Karpas-422 (cell line): ENCODE results near the gene DHX34. TPM values are rescaled to one million over a fixed set of nuclear protein-coding genes. Genes with fewer than 3 reads are reported as not detected.
"Not testable (repeated sequence)": the region's sequence is repeated elsewhere in the genome, so short reads cannot be mapped to it uniquely, and the experiment has no call there.

Experiments
- DNase-seq: peaks from one replicate; pipeline ENCODE4 v3.0.0-alpha.2; 2015
- H2AFZ ChIP-seq: fragments of 200-600 bp; sonication (generic); 2 replicates; pipeline ENCODE4 v1.6.1; 2014; ENCODE audit warnings: antibody characterized with exemption, low read length, mixed read lengths
- H3K27ac ChIP-seq: fragments of 200-600 bp; sonication (generic); 2 replicates; pipeline ENCODE4 v1.5.1; 2014; ENCODE audit warnings: mild to moderate bottlenecking, low read length, moderate library complexity
- H3K27me3 ChIP-seq: fragments of 200-600 bp; sonication (generic); 2 replicates; pipeline ENCODE4 v1.6.1; 2014; ENCODE audit warnings: low read length, mixed read lengths
- H3K36me3 ChIP-seq: fragments of 200-600 bp; sonication (generic); 2 replicates; pipeline ENCODE4 v1.6.1; 2014; ENCODE audit warnings: low read length, mixed read lengths; ENCODE audit not compliant: insufficient read depth
- H3K4me1 ChIP-seq: fragments of 200-600 bp; sonication (generic); 2 replicates; pipeline ENCODE4 v1.6.1; 2014; ENCODE audit warnings: mild to moderate bottlenecking, low read length, mixed read lengths
- H3K4me2 ChIP-seq: fragments of 200-600 bp; sonication (generic); 2 replicates; pipeline ENCODE4 v1.6.1; 2014; ENCODE audit warnings: low read length, low read depth, mild to moderate bottlenecking; ENCODE audit not compliant: poor library complexity, severe bottlenecking
- H3K4me3 ChIP-seq: fragments of 200-600 bp; sonication (generic); 2 replicates; pipeline ENCODE4 v1.5.1; 2014; ENCODE audit warnings: mild to moderate bottlenecking, antibody characterized with exemption, low read length, mixed read lengths
- H3K79me2 ChIP-seq: fragments of 200-600 bp; sonication (generic); 2 replicates; pipeline ENCODE4 v1.6.1; 2014; ENCODE audit warnings: mild to moderate bottlenecking, low read length, mixed read lengths
- H3K9ac ChIP-seq: fragments of 200-600 bp; sonication (generic); 2 replicates; pipeline ENCODE4 v1.6.0; 2014; ENCODE audit warnings: low read length
- H3K9me2 ChIP-seq: fragments of 200-600 bp; sonication (generic), shearing (Covaris generic); replicated peaks from 2 replicates; pipeline ENCODE4 v1.6.0; 2014; ENCODE audit warnings: mild to moderate bottlenecking, low read length, moderate library complexity; ENCODE audit not compliant: insufficient read depth
- H3K9me3 ChIP-seq: fragments of 300-700, 200-600 bp; sonication (generic); 2 replicates; pipeline ENCODE4 v1.6.1; 2014; ENCODE audit warnings: low read length, mixed read lengths
- H4K20me1 ChIP-seq: fragments of 200-600 bp; sonication (generic); 2 replicates; pipeline ENCODE4 v1.6.1; 2014; ENCODE audit warnings: mild to moderate bottlenecking, antibody characterized with exemption, low read length, low read depth; ENCODE audit not compliant: insufficient read depth
- total RNA-seq: library from RNA; depleted of rRNA; stranded (reverse); fragments of >200 nt; shearing (Covaris generic); gene quantifications from 2 replicates; pipeline ENCODE4 v1.2.3, GENCODE V29; 2014; ENCODE audit warnings: low replicate concordance

The DHX34 gene
- total RNA-seq, 1 experiment from 2014 or later, result 17.4 TPM

DNA sequence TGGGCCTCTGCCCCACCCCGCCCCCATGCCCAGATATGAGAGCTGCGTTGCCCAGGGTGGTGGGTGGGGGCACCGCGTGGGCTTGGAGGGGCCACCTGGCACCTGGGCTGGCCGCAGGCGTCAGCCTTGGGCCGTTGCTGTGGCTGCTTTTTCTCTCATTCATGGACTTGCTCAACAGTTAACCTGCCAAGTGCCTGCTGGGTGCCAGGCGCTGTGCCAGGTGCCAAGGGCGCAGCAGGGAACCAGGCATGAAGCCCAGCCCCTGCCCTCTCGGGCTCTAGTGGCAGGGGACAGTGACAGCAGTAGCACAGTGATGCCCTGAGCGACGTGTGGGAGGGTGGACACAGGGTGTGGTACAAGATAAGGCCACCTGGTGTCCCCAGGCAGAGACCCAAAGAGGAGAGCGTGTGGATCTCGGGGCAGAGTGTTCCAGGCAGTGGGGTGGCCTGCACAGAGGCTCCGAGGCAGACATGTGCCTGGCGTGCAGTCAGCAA lies 28.1 kb downstream of the DHX34 start:
- DNase-seq, result peak; percentile 33
- Histone ChIP-seq H3K4me2 (no peak overlapping the region), H3K27ac (no peak overlapping the region), H2AFZ (no peak overlapping the region), H3K9me3 (no peaks in the 10 kb centered on the region), H4K20me1 (peaks cover 9% of the 10 kb centered on the region), H3K9me2 (no peaks in the 10 kb centered on the region), H3K4me1 (no peaks in the 10 kb centered on the region), H3K36me3 (peaks cover 10% of the 10 kb centered on the region), H3K79me2 (no peaks in the 10 kb centered on the region), H3K27me3 (no peaks in the 10 kb centered on the region), H3K4me3 (no peak overlapping the region), H3K9ac (no peak overlapping the region)

DNA sequence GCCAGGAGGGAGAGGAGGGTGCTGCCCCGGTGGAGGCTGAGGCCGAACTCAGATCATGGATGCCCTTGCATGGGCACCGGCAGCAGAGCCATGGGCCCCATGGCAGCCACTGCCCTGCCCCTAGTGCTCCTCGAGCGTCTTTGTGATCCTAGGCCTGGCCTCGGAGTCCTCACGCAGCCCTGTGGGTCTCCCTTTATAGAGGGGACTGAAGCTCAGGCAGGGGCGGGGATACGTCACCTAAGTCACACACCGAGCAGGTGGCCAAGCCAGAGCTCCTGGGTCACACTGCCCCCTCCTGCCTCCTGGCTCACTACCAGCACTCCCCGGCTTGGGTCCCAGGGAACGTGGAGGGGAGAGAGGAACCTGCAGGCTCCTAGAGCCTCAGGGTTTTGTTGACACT lies 28.7 kb downstream of the DHX34 start:
- DNase-seq, result peak; percentile 24
- H4K20me1 ChIP-seq, result peaks cover 9% of the 10 kb centered on the region
- H3K27ac ChIP-seq, result no peak overlapping the region
- no peak overlapping the region for H3K9ac ChIP-seq
- no peak overlapping the region for H2AFZ ChIP-seq
- H3K9me3 ChIP-seq, result no peaks in the 10 kb centered on the region
- H3K79me2 ChIP-seq, result no peaks in the 10 kb centered on the region
- H3K27me3 ChIP-seq, result no peaks in the 10 kb centered on the region
- H3K4me3 ChIP-seq, result no peak overlapping the region
- no peaks in the 10 kb centered on the region for H3K9me2 ChIP-seq
- peaks cover 10% of the 10 kb centered on the region for H3K36me3 ChIP-seq
- H3K4me1 ChIP-seq, result no peaks in the 10 kb centered on the region
- no peak overlapping the region for H3K4me2 ChIP-seq

DNA sequence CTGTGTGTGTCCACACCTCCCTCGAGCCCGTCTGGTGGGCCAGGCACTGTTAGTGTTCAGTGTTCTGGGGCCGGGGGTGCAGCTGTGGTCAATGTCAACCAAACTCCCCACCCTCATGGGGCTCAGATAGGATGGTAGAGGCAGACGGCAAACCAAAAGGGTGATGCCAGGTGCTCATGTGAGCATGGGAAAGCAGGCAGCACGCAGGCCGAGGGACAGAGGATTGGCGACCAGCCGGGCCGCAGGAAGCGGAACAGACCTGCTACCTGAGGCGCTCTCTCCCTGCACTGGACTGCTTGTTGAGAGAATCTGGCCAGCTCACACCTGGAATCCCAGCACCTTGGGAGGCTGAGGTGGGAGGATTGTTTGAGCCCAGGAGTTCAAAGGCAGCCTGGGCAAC lies 29.1 kb downstream of the DHX34 start:
- Histone ChIP-seq H3K27me3 (no peaks in the 10 kb centered on the region), H3K9me2 (no peaks in the 10 kb centered on the region), H3K27ac (no peak overlapping the region), H3K36me3 (peaks cover 10% of the 10 kb centered on the region), H3K4me2 (no peak overlapping the region), H3K9ac (no peak overlapping the region), H3K79me2 (no peaks in the 10 kb centered on the region), H3K4me3 (no peak overlapping the region), H4K20me1 (peaks cover 9% of the 10 kb centered on the region), H3K9me3 (no peaks in the 10 kb centered on the region), H3K4me1 (no peaks in the 10 kb centered on the region), H2AFZ (no peak overlapping the region)
- DNase-seq, result peak; percentile 40

DNA sequence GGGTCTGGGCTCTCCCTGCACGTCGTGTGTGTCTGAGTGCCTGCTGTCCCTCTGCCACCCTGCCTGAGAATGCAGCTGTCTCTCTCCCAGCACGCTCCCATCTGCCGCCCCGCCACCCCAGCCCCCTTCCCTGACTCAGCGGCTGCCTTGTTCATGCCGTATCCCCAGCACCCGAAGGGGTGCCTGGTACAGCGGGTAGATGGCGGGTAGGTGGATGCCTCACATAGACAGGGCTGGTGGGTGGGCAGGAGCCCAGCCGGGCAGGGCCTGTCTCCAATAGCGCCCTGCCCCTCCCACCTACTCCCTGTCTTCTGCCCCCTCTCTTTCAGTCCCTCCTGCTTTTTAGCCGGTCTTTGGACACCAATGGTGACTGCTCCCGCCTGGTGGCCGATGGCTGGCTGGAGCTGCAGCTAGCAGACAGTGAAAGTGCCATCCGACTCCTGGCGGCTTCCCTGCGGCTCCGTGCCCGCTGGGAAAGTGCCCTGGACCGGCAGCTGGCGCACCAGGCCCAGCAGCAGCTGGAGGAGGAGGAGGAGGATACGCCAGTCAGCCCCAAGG lies 30.3 kb downstream of the DHX34 start:
- H2AFZ ChIP-seq, result no peak overlapping the region
- no peaks in the 10 kb centered on the region for H3K27me3 ChIP-seq
- H3K4me1 ChIP-seq, result no peaks in the 10 kb centered on the region
- H3K9me2 ChIP-seq, result no peaks in the 10 kb centered on the region
- H4K20me1 ChIP-seq, result peaks cover 9% of the 10 kb centered on the region
- H3K9ac ChIP-seq, result no peak overlapping the region
- no peak overlapping the region for H3K27ac ChIP-seq
- H3K9me3 ChIP-seq, result no peaks in the 10 kb centered on the region
- H3K4me2 ChIP-seq, result no peak overlapping the region
- H3K36me3 ChIP-seq, result peaks cover 10% of the 10 kb centered on the region
- DNase-seq, result peak; percentile 22
- no peaks in the 10 kb centered on the region for H3K79me2 ChIP-seq
- H3K4me3 ChIP-seq, result no peak overlapping the region

DNA sequence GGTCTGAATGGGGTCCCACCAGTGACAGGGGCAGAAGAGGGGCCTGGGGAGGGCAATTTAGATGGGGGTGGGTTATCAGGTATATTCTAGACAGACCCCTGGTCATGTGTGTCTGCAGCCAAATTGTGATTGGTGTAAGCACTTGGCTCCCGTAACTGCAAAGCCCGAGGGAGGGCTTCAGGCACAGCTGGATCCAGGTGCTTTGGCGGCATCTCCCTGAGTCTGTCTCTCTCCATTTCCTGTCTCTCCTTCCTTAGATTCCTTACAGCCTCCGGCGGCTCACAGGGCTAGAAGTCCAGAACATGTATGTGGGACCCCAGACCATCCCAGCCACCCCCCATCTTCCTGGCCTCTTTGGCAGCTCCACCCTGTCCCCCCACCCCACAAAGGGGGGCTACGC lies 31.4 kb downstream of the DHX34 start:
- peak; percentile 27 for DNase-seq
- no peak overlapping the region for H3K4me2 ChIP-seq
- H3K79me2 ChIP-seq, result no peaks in the 10 kb centered on the region
- H3K9me3 ChIP-seq, result no peaks in the 10 kb centered on the region
- H3K27ac ChIP-seq, result no peak overlapping the region
- no peaks in the 10 kb centered on the region for H3K27me3 ChIP-seq
- H3K4me3 ChIP-seq, result no peak overlapping the region
- H3K4me1 ChIP-seq, result no peaks in the 10 kb centered on the region
- no peak overlapping the region for H3K9ac ChIP-seq
- H3K9me2 ChIP-seq, result no peaks in the 10 kb centered on the region
- peaks cover 9% of the 10 kb centered on the region for H4K20me1 ChIP-seq
- no peak overlapping the region for H2AFZ ChIP-seq
- peaks cover 10% of the 10 kb centered on the region for H3K36me3 ChIP-seq

DNA sequence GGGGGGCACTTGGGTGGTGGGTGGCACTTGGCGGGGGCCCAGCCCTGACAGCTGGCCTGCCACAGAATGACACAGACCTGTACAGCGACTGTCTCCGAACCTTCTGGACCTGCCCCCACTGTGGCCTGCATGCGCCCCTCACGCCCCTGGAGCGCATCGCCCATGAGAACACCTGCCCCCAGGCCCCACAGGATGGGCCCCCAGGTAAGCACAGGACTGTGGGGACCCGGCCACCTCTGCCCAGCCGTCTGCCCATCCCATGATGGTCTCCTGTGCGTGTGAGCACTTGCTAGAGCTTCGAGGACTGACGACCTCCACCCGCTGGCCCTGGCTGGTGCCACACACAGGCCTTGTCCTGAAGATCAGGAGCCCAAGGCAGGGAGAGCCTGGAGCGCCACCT lies 32.0 kb downstream of the DHX34 start:
- Histone ChIP-seq H2AFZ (no peak overlapping the region), H3K79me2 (no peaks in the 10 kb centered on the region), H3K27me3 (no peaks in the 10 kb centered on the region), H3K9me3 (no peaks in the 10 kb centered on the region), H3K27ac (no peak overlapping the region), H3K4me2 (no peak overlapping the region), H3K4me3 (no peak overlapping the region), H3K36me3 (peaks cover 10% of the 10 kb centered on the region), H3K9me2 (no peaks in the 10 kb centered on the region), H4K20me1 (peaks cover 6% of the 10 kb centered on the region), H3K4me1 (no peaks in the 10 kb centered on the region), H3K9ac (no peak overlapping the region)
- DNase-seq, result peak; percentile 19

DNA sequence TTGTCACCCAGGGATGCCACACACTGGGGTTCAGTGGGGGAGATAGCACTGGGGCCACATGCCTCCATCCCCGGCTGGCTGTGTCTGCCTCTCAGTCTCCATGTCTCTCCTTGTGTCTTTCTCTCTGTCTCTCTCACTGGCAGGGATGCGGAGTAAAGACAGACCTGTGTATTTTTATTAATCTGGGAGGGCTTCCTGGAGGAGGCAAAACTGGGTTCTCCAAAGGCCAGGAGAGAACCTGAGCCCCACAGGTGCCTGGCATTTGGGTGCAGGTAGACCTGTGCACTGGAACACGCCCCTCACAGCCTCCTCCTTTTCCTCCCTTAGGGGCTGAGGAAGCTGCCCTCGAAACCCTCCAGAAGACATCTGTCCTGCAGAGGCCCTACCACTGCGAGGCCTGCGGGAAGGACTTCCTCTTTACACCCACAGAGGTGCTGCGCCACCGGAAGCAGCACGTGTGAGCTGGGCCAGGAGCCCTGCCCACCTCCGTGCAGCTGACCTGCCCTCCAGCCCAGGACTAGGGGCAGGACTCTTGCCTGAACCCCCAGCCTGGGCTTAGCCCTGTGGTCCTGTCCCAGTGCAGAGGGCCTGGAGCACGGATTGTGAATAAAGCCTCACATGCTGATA lies 32.7 kb downstream of the DHX34 start:
- Histone ChIP-seq H4K20me1 (peaks cover 5% of the 10 kb centered on the region), H3K9me2 (no peaks in the 10 kb centered on the region), H3K9ac (no peak overlapping the region), H2AFZ (no peak overlapping the region), H3K9me3 (no peaks in the 10 kb centered on the region), H3K27ac (no peak overlapping the region), H3K4me1 (no peaks in the 10 kb centered on the region), H3K4me2 (no peak overlapping the region), H3K4me3 (no peak overlapping the region), H3K79me2 (no peaks in the 10 kb centered on the region), H3K36me3 (peaks cover 10% of the 10 kb centered on the region), H3K27me3 (no peaks in the 10 kb centered on the region)
- DNase-seq, result no peak

DNA sequence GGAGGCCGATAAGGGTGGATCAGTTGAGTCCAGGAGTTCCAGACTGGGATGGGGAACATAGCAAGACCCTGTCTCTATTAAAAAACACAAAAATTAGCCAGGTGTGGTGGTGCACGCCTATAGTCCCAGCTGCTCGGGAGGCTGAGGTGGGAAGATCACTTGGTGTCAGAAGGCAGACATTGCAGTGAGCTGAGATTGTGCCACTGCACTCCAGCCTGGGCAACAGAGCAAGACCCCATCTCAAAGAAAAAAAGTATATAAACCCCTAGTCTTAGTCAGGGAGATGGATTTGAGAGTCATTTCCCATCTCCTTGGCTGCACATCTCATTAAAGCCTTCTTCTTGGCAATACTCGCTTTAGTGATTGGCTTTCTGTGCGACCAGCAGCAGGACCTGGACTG lies 34.8 kb downstream of the DHX34 start:
- H2AFZ ChIP-seq, H3K27ac ChIP-seq, H3K27me3 ChIP-seq, H3K9me2 ChIP-seq, H3K4me3 ChIP-seq, H3K9me3 ChIP-seq, H3K9ac ChIP-seq, H4K20me1 ChIP-seq, H3K4me2 ChIP-seq, DNase-seq, H3K4me1 ChIP-seq, H3K79me2 ChIP-seq: not testable (repeated sequence)
- peaks cover 10% of the 10 kb centered on the region for H3K36me3 ChIP-seq
